H1 (cell line): ENCODE measurements around the gene SULT6B1. TPM values are rescaled to one million over a fixed set of nuclear protein-coding genes. Genes with fewer than 3 reads are reported as not detected.

ENCODE experiments used
- CTCF ChIA-PET: fragments of 300-600 bp; sonication (Branson Sonifier 250); formaldehyde crosslinking; loops from one replicate; lab custom pipeline; 2021; ENCODE audit not compliant: partially characterized antibody; lab: Charles Lee
- POLR2A ChIA-PET: fragments of 300-600 bp; sonication (Branson Sonifier 250); formaldehyde crosslinking; loops from one replicate; lab custom pipeline; 2021; ENCODE audit warnings: inconsistent platforms; ENCODE audit not compliant: partially characterized antibody; lab: Charles Lee
- DNase-seq, 2 experiments: peaks; one replicate each; pipeline versions ENCODE4 v3.0.0 to v3.0.0-alpha.2; 2010 to 2022; ENCODE audit warnings: low spot score in 2 of 2, low read depth in 1 of 2, mixed read lengths in 1 of 2
- FAIRE-seq: peaks from 2 replicates; lab custom pipeline; 2011; peaks lifted over from hg19 to GRCh38; lab: Jason Lieb, UNC
- H2AFZ ChIP-seq: 2 replicates; pipeline ENCODE4 v1.8.1; 2012; ENCODE audit warnings: low read length, inconsistent platforms
- H2AK5ac ChIP-seq: 2 replicates; pipeline ENCODE4 v1.6.1; 2013; ENCODE audit warnings: low read depth, low read length
- H2BK120ac ChIP-seq: replicated peaks from 2 replicates; pipeline ENCODE3; 2013; ENCODE audit warnings: low read depth, low read length, inconsistent platforms
- H2BK12ac ChIP-seq: 2 replicates; pipeline ENCODE4 v1.6.1; 2013; ENCODE audit warnings: low read depth, low read length
- H2BK15ac ChIP-seq: 2 replicates; pipeline ENCODE4 v1.6.1; 2013; ENCODE audit warnings: low read length
- H2BK20ac ChIP-seq: 2 replicates; pipeline ENCODE4 v1.6.1; 2013; ENCODE audit warnings: low read length
- H2BK5ac ChIP-seq: 2 replicates; pipeline ENCODE4 v1.6.1; 2013; ENCODE audit warnings: low read depth, low read length
- H3K14ac ChIP-seq: 2 replicates; pipeline ENCODE4 v1.6.1; 2013; ENCODE audit warnings: inconsistent platforms; ENCODE audit not compliant: insufficient read length
- H3K18ac ChIP-seq: 2 replicates; pipeline ENCODE4 v1.6.1; 2013; ENCODE audit warnings: low read length; ENCODE audit errors: extremely low read depth
- H3K23ac ChIP-seq: 2 replicates; pipeline ENCODE4 v1.6.1; 2013; ENCODE audit warnings: inconsistent platforms; ENCODE audit not compliant: insufficient read length
- H3K23me2 ChIP-seq: 2 replicates; pipeline ENCODE4 v1.6.1; 2013; ENCODE audit warnings: low read depth, low read length
- H3K27ac ChIP-seq: 2 replicates; pipeline ENCODE4 v1.6.1; 2011; ENCODE audit warnings: low read depth, low read length, inconsistent platforms
- H3K27me3 ChIP-seq, 4 experiments: replicated peaks in 1 of 4; 1 replicate in 1 of 4; 2 replicates in 3 of 4; pipeline versions ENCODE4 v1.6.1 to v1.8.1; 2011 to 2013; ENCODE audit warnings: low read length in 3 of 4, mild to moderate bottlenecking in 3 of 4, inconsistent platforms in 2 of 4, mixed read lengths in 2 of 4, moderate library complexity in 1 of 4; ENCODE audit not compliant: control insufficient read depth in 3 of 4, insufficient read depth in 3 of 4; ENCODE audit errors: extremely low read depth in 1 of 4
- H3K36me3 ChIP-seq, 4 experiments: 2 replicates each; pipeline versions ENCODE4 v1.6.1 to v1.8.1; 2011 to 2013; ENCODE audit warnings: mild to moderate bottlenecking in 4 of 4, low read length in 3 of 4, moderate library complexity in 2 of 4, control low read depth in 1 of 4, inconsistent platforms in 1 of 4; ENCODE audit not compliant: insufficient read depth in 4 of 4, control insufficient read depth in 2 of 4
- H3K4ac ChIP-seq: replicated peaks from 2 replicates; pipeline ENCODE3; 2013; ENCODE audit warnings: low read length, low read depth, mixed read lengths, inconsistent platforms; ENCODE audit not compliant: insufficient read length
- H3K4me1 ChIP-seq, 4 experiments: replicated peaks in 1 of 4; 1 replicate in 1 of 4; 2 replicates in 3 of 4; pipeline versions ENCODE4 v1.6.1 to v1.8.1; 2011 to 2013; ENCODE audit warnings: low read length in 3 of 4, inconsistent platforms in 2 of 4, mixed read lengths in 1 of 4; ENCODE audit not compliant: insufficient read depth in 4 of 4, control insufficient read depth in 3 of 4
- H3K4me2 ChIP-seq, 2 experiments: 2 replicates each; pipeline versions ENCODE4 v1.6.1 to v1.8.1; 2011 to 2013; ENCODE audit warnings: low read depth in 2 of 2, low read length in 2 of 2, control low read depth in 1 of 2, inconsistent platforms in 1 of 2, mild to moderate bottlenecking in 1 of 2; ENCODE audit not compliant: insufficient read depth in 1 of 2
- H3K4me3 ChIP-seq, 4 experiments: fragments of 200-600, 300-600 bp in 1 of 4; sonication (generic), shearing (Covaris generic), sonication (Bioruptor Twin) in 1 of 4; 2 replicates each; pipeline versions ENCODE4 v1.5.1 to v1.8.1; 2011 to 2016; ENCODE audit warnings: low read length in 4 of 4, low read depth in 3 of 4, control low read depth in 2 of 4, inconsistent platforms in 2 of 4, mild to moderate bottlenecking in 2 of 4, mixed read lengths in 1 of 4, moderate library complexity in 1 of 4; ENCODE audit not compliant: insufficient read depth in 2 of 4; ENCODE audit errors: extremely low read depth in 1 of 4
- H3K56ac ChIP-seq: replicated peaks from 2 replicates; pipeline ENCODE3; 2013; ENCODE audit warnings: low read depth, mild to moderate bottlenecking, mixed read lengths, low read length, inconsistent platforms; ENCODE audit not compliant: insufficient read length
- H3K79me1 ChIP-seq: 2 replicates; pipeline ENCODE4 v1.6.1; 2013; ENCODE audit warnings: low read depth, low read length, control low read depth
- H3K79me2 ChIP-seq, 2 experiments: 2 replicates each; pipeline versions ENCODE4 v1.6.1 to v1.8.1; 2012 to 2013; ENCODE audit warnings: low read length in 2 of 2, mild to moderate bottlenecking in 2 of 2, inconsistent platforms in 1 of 2; ENCODE audit not compliant: insufficient read depth in 2 of 2, control insufficient read depth in 1 of 2
- H3K9ac ChIP-seq, 4 experiments: replicated peaks in 1 of 4; 1 replicate in 1 of 4; 2 replicates in 3 of 4; pipeline versions ENCODE4 v1.6.1 to v1.8.1; 2011 to 2013; ENCODE audit warnings: low read depth in 3 of 4, low read length in 3 of 4, control low read depth in 2 of 4, mild to moderate bottlenecking in 2 of 4, moderate library complexity in 2 of 4, inconsistent platforms in 1 of 4; ENCODE audit errors: extremely low read depth in 1 of 4
- H3K9me3 ChIP-seq, 2 experiments: 2 replicates each; pipeline versions ENCODE4 v1.6.1 to v1.8.1; 2012 to 2013; ENCODE audit warnings: mild to moderate bottlenecking in 2 of 2, moderate library complexity in 2 of 2, control low read depth in 1 of 2, inconsistent platforms in 1 of 2, low read depth in 1 of 2, low read length in 1 of 2, mixed read lengths in 1 of 2; ENCODE audit not compliant: insufficient read depth in 2 of 2
- H4K20me1 ChIP-seq, 2 experiments: replicated peaks in 1 of 2; 2 replicates each; pipeline versions ENCODE3 to v1.8.1; 2011 to 2013; ENCODE audit warnings: inconsistent platforms in 2 of 2, low read length in 2 of 2, mild to moderate bottlenecking in 1 of 2; ENCODE audit not compliant: insufficient read depth in 2 of 2, control insufficient read depth in 1 of 2
- H4K5ac ChIP-seq: 2 replicates; pipeline ENCODE4 v1.6.1; 2013; ENCODE audit warnings: low read length, low read depth, mixed read lengths, inconsistent platforms; ENCODE audit not compliant: insufficient read length
- H4K8ac ChIP-seq: 2 replicates; pipeline ENCODE4 v1.8.0; 2013; ENCODE audit warnings: mild to moderate bottlenecking, moderate library complexity, low read length, inconsistent platforms; ENCODE audit not compliant: insufficient read depth; ENCODE audit errors: extremely low read depth
- H4K91ac ChIP-seq: replicated peaks from 2 replicates; pipeline ENCODE3; 2013; ENCODE audit warnings: low read length, mixed read lengths, inconsistent platforms; ENCODE audit not compliant: insufficient read length
- ATF2 ChIP-seq: IDR thresholded peaks from 2 replicates; pipeline ENCODE4 v1.6.1; 2012; ENCODE audit warnings: low read length, inconsistent platforms
- CHD2 ChIP-seq: IDR thresholded peaks from 2 replicates; pipeline ENCODE4 v1.6.1; 2012; ENCODE audit warnings: low read length, improper control_type of control experiment
- CREB1 ChIP-seq: IDR thresholded peaks from 2 replicates; pipeline ENCODE4 v1.6.1; 2012; ENCODE audit warnings: inconsistent platforms
- HDAC2 ChIP-seq, 2 experiments: fragments of 300-600 bp in 1 of 2; sonication (generic) in 1 of 2; IDR thresholded peaks; 2 replicates each; pipeline ENCODE4 v1.6.1; 2011 to 2012; ENCODE audit warnings: low read depth in 2 of 2, low read length in 2 of 2, mild to moderate bottlenecking in 2 of 2, moderate library complexity in 2 of 2, borderline replicate concordance in 1 of 2, inconsistent platforms in 1 of 2
- HDAC6 ChIP-seq: IDR thresholded peaks from one replicate; pipeline ENCODE4 v1.7.1; 2012; ENCODE audit warnings: low read depth, mild to moderate bottlenecking, inconsistent platforms, low read length, moderate library complexity
- JUND ChIP-seq: IDR thresholded peaks from 2 replicates; pipeline ENCODE4 v1.6.1; 2011; ENCODE audit warnings: mild to moderate bottlenecking, improper control_type of control experiment, low read length
- NRF1 ChIP-seq: IDR thresholded peaks from 2 replicates; pipeline ENCODE4 v1.6.1; 2011; ENCODE audit warnings: mild to moderate bottlenecking, low read depth, low read length, improper control_type of control experiment
- POLR2AphosphoS5 ChIP-seq: IDR thresholded peaks from 2 replicates; pipeline ENCODE4 v1.6.1; 2011; ENCODE audit warnings: low read depth, low read length
- RNF2 ChIP-seq: fragments of 200-900, 300-1000 bp; sonication (generic); IDR thresholded peaks from 2 replicates; pipeline ENCODE4 v1.7.1; 2016; ENCODE audit warnings: borderline replicate concordance, low read depth, mild to moderate bottlenecking, antibody characterized with exemption, low read length; ENCODE audit not compliant: poor library complexity, severe bottlenecking; ENCODE audit errors: missing control alignments
- RXRA ChIP-seq: IDR thresholded peaks from 2 replicates; pipeline ENCODE4 v1.6.1; 2011; ENCODE audit warnings: low read depth, mild to moderate bottlenecking, low read length, moderate library complexity; ENCODE audit not compliant: insufficient read depth
- TAF1 ChIP-seq: IDR thresholded peaks from 2 replicates; pipeline ENCODE4 v1.6.1; 2011; ENCODE audit warnings: mild to moderate bottlenecking, low read depth, low read length
- WGBS, 2 experiments: shearing (Covaris generic) in 1 of 2; methylation state at CpG; one replicate each; pipeline versions ENCODE4 v1.1.6 to v1.1.7; 2013 to 2015; ENCODE audit warnings: low lambda C conversion rate in 2 of 2, mixed read lengths in 2 of 2, inconsistent platforms in 1 of 2, low coverage in 1 of 2, missing lambda C conversion rate in 1 of 2; ENCODE audit not compliant: insufficient replicate concordance in 2 of 2, insufficient coverage in 1 of 2, insufficient read length in 1 of 2; ENCODE audit errors: extremely low coverage in 1 of 2, missing lambda C conversion rate in 1 of 2; 5-methylcytosine and 5-hydroxymethylcytosine counted together
- polyA plus RNA-seq, 7 experiments: library from polyadenylated mRNA; depleted of rRNA in 3 of 7; stranded (reverse) in 5 of 7; unstranded in 2 of 7; fragments of >200 nt in 5 of 7; fragments of 200-250 nt in 2 of 7; gene quantifications; 1 replicate in 5 of 7; 2 replicates in 1 of 7; 4 replicates in 1 of 7; pipeline versions ENCODE4 v1.2.1 to v1.2.3, GENCODE V29; 2011 to 2013; ENCODE audit warnings: missing spikeins in 2 of 7, mixed read lengths in 2 of 7
- total RNA-seq: library from RNA; stranded (reverse); fragmentation: NEBNext Ultra II Directional; extraction: Animal tissue kit (Norgen Biotek cat#: 25700); gene quantifications from 2 replicates; pipeline ENCODE4 v1.2.1, GENCODE V29; 2021

SULT6B1 gene
- total and polyA plus RNA-seq, 2 of the 8 experiments (the other 6 are each of a cell fraction or from before 2014, with no cell fraction given): not detected

GRCh38 chr2:37149626-37150322 lies 38.7 kb downstream of the SULT6B1 start:
- POLR2A ChIA-PET: interaction anchor here (0.6 kb wide), 1 partner anchor 22 kb away, joined by 6 read pairs; no protein-coding TSS in a partner anchor
- CTCF ChIA-PET: interaction anchor here (1.5 kb wide), 1 partner anchor 18 kb away, joined by 4 read pairs; no protein-coding TSS in a partner anchor
- H4K91ac ChIP-seq: no peak overlapping the region
- H2AFZ ChIP-seq: no peak overlapping the region
- H4K20me1 ChIP-seq: no peaks in the 10 kb centered on the region
- no peak overlapping the region for H3K23ac ChIP-seq
- H3K79me1 ChIP-seq: peaks cover 2% of the 10 kb centered on the region; the same call in 1 of the 2 replicates
- H3K4me1 ChIP-seq: no peaks in the 10 kb centered on the region; a peak in 1 of 7 replicates
- H2AK5ac ChIP-seq: no peak overlapping the region
- DNase-seq (no peak), FAIRE-seq (no peak)
- H3K9ac ChIP-seq: no peak overlapping the region
- H3K18ac ChIP-seq: no peak overlapping the region
- no peaks in the 10 kb centered on the region for H3K23me2 ChIP-seq
- no peak overlapping the region for H3K4ac ChIP-seq
- no peak overlapping the region for H4K8ac ChIP-seq
- no peak overlapping the region for H3K27ac ChIP-seq
- H4K5ac ChIP-seq: no peak overlapping the region
- H2BK15ac ChIP-seq: no peak overlapping the region
- H2BK20ac ChIP-seq: no peak overlapping the region
- peaks cover 12 to 25% (median 16%) of the 10 kb centered on the region in 4 experiments for H3K36me3 ChIP-seq
- peaks cover 0 to 41% of the 10 kb centered on the region in 2 experiments; a peak in 2 of 4 replicates for H3K79me2 ChIP-seq
- no peaks in the 10 kb centered on the region for H3K9me3 ChIP-seq
- no peak overlapping the region for H2BK12ac ChIP-seq
- no peak overlapping the region for H3K4me2 ChIP-seq
- H3K56ac ChIP-seq: no peak overlapping the region
- H3K14ac ChIP-seq: no peak overlapping the region
- no peak overlapping the region for H2BK120ac ChIP-seq
- 89% methylated on average over 6 of the region's 6 CpGs; no CpG with 5 or more reads in 1 of the 2 experiments for WGBS, 2 experiments
- H3K27me3 ChIP-seq: no peaks in the 10 kb centered on the region
- H3K4me3 ChIP-seq: no peak overlapping the region
- H2BK5ac ChIP-seq: no peak overlapping the region
- TF ChIP-seq JUND: no peak
- no peak for TF ChIP-seq HDAC6
- no peak for TF ChIP-seq CREB1
- TF ChIP-seq NRF1: no peak
- no peak for TF ChIP-seq TAF1
- TF ChIP-seq RXRA: no peak
- TF ChIP-seq HDAC2 (IDR thresholded peaks at IDR 0.05; ENCODE audit: borderline replicate concordance in 1 of 2, low read depth in 2 of 2, low read length in 2 of 2): no peak
- no peak for TF ChIP-seq CHD2
- TF ChIP-seq POLR2AphosphoS5: no peak
- TF ChIP-seq RNF2: no peak
- no peak for TF ChIP-seq ATF2
